Nephron (organoid): Measurements from ENCODE around the gene KMT5B.
A peak's percentile ranks its signal among the peaks of the same experiment; 100 is the strongest.

Experiments
- H3K27ac Mint-ChIP-seq, 3 experiments: 2 replicates each; pipeline ENCODE4 v1.8.0; 2020; ENCODE audit warnings: mixed read lengths in 3 of 3, mild to moderate bottlenecking in 2 of 3, moderate library complexity in 1 of 3
- H3K27me3 Mint-ChIP-seq: 2 replicates; pipeline ENCODE4 v1.8.0; 2021; ENCODE audit warnings: low read depth, mild to moderate bottlenecking, moderate library complexity, mixed read lengths
- H3K36me3 Mint-ChIP-seq: 2 replicates; pipeline ENCODE4 v1.8.0; 2020; ENCODE audit warnings: low read depth, mixed read lengths
- H3K4me1 Mint-ChIP-seq: 2 replicates; pipeline ENCODE4 v1.8.0; 2020; ENCODE audit warnings: mixed read lengths
- H3K4me3 Mint-ChIP-seq, 3 experiments: 2 replicates each; pipeline ENCODE4 v1.8.0; 2020; ENCODE audit warnings: mild to moderate bottlenecking in 3 of 3, mixed read lengths in 3 of 3, moderate library complexity in 2 of 3
- H3K9me3 Mint-ChIP-seq: 2 replicates; pipeline ENCODE4 v1.8.0; 2020; ENCODE audit warnings: mixed read lengths
- TF ChIP-seq, protein P1 (sequence below), 3 experiments: fragments of 200-600 bp; sonication (generic); IDR thresholded peaks; one replicate each; pipeline ENCODE4 v1.5.0; 2021; ENCODE audit warnings: antibody characterized with exemption in 3 of 3; ENCODE audit not compliant: unreplicated experiment in 3 of 3

Gene KMT5B

DNA sequence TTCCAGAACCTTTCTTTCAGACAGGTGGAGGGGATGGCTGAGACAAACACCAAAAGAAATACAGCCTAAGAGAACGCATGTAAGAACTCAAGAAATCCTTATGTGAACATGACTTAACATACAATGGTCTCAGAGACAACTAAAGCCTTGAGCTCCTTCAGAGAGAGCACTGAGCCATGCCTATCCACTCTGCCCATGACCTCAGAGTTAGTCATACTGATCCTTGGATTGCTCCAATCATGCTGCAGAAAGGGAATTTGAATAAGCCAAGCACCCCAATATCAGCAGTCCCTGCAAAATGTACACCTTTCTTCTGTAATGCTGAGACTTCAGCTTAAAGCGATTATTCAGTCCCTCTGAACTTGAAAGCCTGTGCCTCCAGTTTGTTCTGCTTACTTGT is 48.7 kb downstream of the KMT5B start:
- TF ChIP-seq, protein P1, sequence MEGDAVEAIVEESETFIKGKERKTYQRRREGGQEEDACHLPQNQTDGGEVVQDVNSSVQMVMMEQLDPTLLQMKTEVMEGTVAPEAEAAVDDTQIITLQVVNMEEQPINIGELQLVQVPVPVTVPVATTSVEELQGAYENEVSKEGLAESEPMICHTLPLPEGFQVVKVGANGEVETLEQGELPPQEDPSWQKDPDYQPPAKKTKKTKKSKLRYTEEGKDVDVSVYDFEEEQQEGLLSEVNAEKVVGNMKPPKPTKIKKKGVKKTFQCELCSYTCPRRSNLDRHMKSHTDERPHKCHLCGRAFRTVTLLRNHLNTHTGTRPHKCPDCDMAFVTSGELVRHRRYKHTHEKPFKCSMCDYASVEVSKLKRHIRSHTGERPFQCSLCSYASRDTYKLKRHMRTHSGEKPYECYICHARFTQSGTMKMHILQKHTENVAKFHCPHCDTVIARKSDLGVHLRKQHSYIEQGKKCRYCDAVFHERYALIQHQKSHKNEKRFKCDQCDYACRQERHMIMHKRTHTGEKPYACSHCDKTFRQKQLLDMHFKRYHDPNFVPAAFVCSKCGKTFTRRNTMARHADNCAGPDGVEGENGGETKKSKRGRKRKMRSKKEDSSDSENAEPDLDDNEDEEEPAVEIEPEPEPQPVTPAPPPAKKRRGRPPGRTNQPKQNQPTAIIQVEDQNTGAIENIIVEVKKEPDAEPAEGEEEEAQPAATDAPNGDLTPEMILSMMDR (IDR thresholded peaks at IDR 0.05; ENCODE audit: unreplicated experiment in 3 of 3) = no peak
- H3K4me1 Mint-ChIP-seq = peaks cover 3% of the 10 kb centered on the region
- no peak overlapping the region for H3K27ac Mint-ChIP-seq

GRCh38 chr11:68163691-68164090 is 49.4 kb downstream of the KMT5B start:
- Mint-ChIP-seq H3K9me3 (no peaks in the 10 kb centered on the region), H3K4me1 (peaks cover 6% of the 10 kb centered on the region), H3K36me3 (peaks cover 73% of the 10 kb centered on the region), H3K27me3 (no peaks in the 10 kb centered on the region), H3K27ac (no peak overlapping the region), H3K4me3 (no peak overlapping the region)
- TF ChIP-seq, protein P1 (IDR thresholded peaks at IDR 0.05; ENCODE audit: unreplicated experiment in 3 of 3) = no peak

More for the DNA sequence above, 48.7 kb downstream of the KMT5B start:
- Mint-ChIP-seq H3K27me3 (no peaks in the 10 kb centered on the region), H3K9me3 (no peaks in the 10 kb centered on the region), H3K36me3 (peaks cover 70% of the 10 kb centered on the region), H3K4me3 (no peak overlapping the region)

GRCh38 chr11:68160100-68160695 is 52.9 kb downstream of the KMT5B start:
- H3K27ac Mint-ChIP-seq = peak overlapping the region in 2 of 3 experiments; percentile 27 to 92
- peaks cover 6% of the 10 kb centered on the region for H3K4me1 Mint-ChIP-seq
- TF ChIP-seq, protein P1 (IDR thresholded peaks at IDR 0.05; ENCODE audit: unreplicated experiment in 3 of 3) = no peak
- H3K4me3 Mint-ChIP-seq = no peak overlapping the region
- no peaks in the 10 kb centered on the region for H3K9me3 Mint-ChIP-seq
- peaks cover 71% of the 10 kb centered on the region for H3K36me3 Mint-ChIP-seq
- no peaks in the 10 kb centered on the region for H3K27me3 Mint-ChIP-seq

GRCh38 chr11:68159665-68160064 is 53.4 kb downstream of the KMT5B start:
- Mint-ChIP-seq H3K27ac (peak overlapping the region; percentile 34 to 76 (median 63)), H3K4me1 (peaks cover 6% of the 10 kb centered on the region), H3K27me3 (no peaks in the 10 kb centered on the region), H3K36me3 (peaks cover 73% of the 10 kb centered on the region), H3K9me3 (no peaks in the 10 kb centered on the region), H3K4me3 (no peak overlapping the region)
- TF ChIP-seq, protein P1 (IDR thresholded peaks at IDR 0.05; ENCODE audit: unreplicated experiment in 3 of 3) = no peak

DNA sequence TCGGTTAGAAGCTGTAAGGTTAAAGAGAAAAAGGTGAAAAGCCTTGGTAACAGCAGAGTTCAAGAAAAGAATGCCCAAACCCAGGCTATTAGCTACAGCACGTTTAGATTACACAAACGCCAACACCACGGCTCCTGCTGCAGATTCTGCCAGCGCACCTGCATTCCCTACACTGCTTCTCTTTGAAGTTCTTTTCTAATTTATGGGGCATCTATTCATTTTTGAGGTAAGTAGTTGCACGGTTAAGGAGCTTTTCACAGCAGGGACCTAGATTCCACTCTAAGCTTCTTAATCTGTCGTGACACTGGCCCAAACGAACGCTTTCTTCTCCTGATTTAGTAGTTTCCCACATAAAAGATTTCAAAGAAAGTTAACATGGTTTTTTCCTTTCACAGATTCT is 53.9 kb downstream of the KMT5B start:
- H3K36me3 Mint-ChIP-seq = peaks cover 70% of the 10 kb centered on the region
- TF ChIP-seq, protein P1 (IDR thresholded peaks at IDR 0.05; ENCODE audit: unreplicated experiment in 3 of 3) = no peak
- H3K27me3 Mint-ChIP-seq = no peaks in the 10 kb centered on the region
- H3K27ac Mint-ChIP-seq = peak overlapping the region; percentile 34 to 76 (median 63)
- H3K4me1 Mint-ChIP-seq = peaks cover 6% of the 10 kb centered on the region
- H3K9me3 Mint-ChIP-seq = no peaks in the 10 kb centered on the region
- no peak overlapping the region for H3K4me3 Mint-ChIP-seq

DNA sequence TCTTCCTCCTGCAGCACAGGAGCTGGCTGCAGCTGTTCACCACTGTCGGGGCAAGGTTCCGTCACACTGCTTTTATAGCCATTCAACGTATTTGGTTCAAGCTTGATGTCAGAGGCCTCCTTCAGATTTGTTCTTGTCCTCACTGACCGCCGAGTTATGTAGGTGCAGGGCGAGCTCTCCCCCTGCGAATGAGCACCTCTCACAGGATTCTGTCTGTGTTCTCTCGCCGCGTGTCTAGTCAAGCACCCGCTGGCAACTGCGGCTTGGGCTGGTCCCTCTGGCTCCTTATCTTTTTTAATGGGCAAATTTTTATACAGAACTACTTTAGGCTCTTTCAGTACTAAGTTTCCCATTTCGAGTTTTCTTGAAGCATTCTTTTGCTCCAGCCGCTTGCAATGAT is 54.5 kb downstream of the KMT5B start:
- Mint-ChIP-seq H3K9me3 (no peaks in the 10 kb centered on the region), H3K36me3 (peaks cover 64% of the 10 kb centered on the region), H3K4me3 (no peak overlapping the region), H3K27me3 (peaks cover 2% of the 10 kb centered on the region), H3K4me1 (peaks cover 6% of the 10 kb centered on the region), H3K27ac (peak overlapping the region in 1 of 3 experiments; percentile 34)
- TF ChIP-seq, protein P1 (IDR thresholded peaks at IDR 0.05; ENCODE audit: unreplicated experiment in 3 of 3) = no peak
